Activated CD4-positive, alpha-beta T cell treated with anti-CD3 and anti-CD28 coated beads, Interleukin-2, Interleukin-4, amounts not matched to agents 100 ng/mL and 50 ng/mL, durations not matched to agents 16 hours and 8 hours (primary cell): ENCODE measurements around the gene CABP2.
"Not testable (repeated sequence)": the region's sequence is repeated elsewhere in the genome, so short reads cannot be mapped to it uniquely, and the experiment has no call there.

ENCODE experiments used
- DNase-seq: peaks from one replicate; pipeline ENCODE4 v3.0.0-alpha.2; 2020; ENCODE audit warnings: low spot score

Gene CABP2

DNA sequence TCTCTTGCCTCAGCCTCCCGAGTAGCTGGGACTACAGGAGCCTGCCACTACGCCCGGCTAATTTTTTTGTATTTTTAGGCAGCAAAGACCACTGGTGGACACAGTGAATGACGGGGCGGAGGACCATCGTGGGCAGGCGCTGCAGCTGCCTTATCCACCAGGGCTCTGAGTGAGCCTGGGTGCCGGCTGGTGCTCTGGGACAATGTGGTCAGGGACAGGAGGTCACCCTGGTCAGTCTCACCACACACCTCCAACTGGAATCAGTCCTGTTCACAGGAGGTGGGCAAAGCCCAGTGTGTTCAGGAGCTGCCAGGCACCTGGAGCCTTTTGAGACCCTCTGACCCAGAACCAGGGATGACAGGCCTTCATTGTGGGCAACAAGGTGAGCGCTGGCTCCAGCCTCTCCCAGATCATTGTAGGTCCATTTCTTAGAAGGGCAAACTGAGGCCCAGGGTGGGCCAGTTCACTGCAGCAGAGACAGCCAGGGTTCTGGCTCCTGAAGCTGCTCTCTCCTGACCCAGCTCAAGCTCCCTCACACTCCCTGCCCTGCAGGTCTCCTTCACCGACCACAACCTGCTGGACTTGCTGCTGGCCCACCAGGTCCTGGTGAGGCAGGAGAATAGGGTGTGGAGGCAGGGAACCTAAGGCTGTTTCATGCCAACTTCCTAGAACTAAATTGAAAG lies 15.7 kb upstream of the CABP2 start:
- DNase-seq = no peak

DNA sequence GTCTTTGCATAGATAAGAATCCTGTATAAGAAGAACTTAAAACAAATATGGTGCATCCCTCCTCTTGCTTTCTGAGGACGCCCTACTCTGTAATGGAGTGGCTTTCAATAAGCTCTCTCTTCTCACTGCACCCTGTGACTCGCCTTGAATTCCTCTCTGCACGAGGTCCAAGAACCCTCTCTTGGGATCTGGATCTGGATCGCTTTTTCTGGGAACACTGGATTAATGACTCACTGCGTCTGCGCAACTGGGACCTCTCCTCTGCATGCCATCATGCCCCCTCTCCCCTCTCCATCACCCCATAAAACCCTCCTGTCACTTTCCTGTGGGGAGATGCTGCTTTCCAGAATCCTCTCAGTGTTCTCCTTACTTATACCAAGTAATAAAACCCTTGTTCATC lies 15.1 kb upstream of the CABP2 start:
- DNase-seq = no peak

DNA sequence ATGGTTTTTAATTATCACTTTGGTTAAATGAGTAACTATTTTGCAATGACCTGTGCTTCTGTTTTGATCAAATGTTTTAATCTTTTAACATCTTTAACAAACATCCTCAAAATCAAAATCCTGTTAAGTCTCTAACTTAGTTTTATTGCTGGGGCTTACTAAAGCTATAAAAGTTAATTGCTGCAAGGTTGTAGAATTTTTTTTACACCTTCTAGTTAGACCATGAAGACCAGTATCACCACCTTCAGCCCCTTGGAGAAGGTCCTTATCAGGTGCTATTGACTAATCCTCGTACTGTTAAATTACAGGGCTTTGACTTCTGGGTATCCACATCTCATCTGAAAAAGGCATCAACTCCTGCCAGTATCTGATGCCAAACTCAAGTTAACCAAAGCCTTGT lies 12.3 kb upstream of the CABP2 start:
- DNase-seq = no peak

DNA sequence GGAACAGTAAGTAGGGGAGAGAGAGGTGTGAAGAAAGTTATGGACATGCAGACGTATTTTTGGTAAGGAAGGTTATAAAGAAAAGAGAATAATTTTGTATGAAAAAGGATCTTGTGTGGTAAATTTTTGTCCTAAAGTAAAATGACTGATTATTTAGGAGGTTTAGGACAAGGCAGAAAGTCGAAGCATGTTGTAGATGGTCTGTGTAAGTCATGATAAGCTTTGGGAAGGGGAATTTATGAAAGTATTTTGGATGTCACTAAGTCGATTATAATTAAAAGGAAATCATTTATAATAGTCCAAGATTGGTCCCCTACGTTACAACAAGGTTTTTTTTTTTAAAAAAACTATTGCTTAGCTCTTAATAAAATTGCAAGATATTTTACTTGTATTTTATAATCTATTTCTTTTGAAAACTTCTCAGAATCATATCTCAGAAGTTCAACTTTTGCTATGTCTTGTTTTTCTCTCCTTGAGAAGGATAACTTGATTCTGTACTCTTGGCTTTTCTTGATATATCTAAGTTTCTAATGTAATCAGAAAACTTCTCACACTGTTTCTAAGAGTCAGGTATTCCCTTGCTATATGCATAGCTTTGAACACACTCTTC lies 10.9 kb upstream of the CABP2 start:
- DNase-seq = no peak

DNA sequence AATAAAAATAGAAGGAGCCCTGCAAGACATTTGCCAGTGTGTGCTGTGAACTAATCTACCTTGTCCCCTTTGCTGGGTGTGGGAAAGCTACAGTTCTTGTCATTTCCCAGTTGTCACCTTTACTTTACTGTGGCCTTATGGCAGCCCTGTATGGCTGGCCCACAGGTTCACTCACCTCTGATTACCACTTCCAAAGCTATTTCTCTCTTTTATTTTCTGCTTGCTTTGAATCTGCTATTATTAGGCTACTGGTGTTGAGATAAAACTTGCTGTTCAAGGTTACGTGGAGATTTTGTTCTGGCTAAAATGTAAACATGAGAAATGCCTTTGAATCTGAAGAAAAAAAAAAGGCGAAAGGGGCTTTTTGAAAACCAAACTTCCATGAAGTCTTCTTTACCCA lies 9.6 kb upstream of the CABP2 start:
- DNase-seq = no peak

DNA sequence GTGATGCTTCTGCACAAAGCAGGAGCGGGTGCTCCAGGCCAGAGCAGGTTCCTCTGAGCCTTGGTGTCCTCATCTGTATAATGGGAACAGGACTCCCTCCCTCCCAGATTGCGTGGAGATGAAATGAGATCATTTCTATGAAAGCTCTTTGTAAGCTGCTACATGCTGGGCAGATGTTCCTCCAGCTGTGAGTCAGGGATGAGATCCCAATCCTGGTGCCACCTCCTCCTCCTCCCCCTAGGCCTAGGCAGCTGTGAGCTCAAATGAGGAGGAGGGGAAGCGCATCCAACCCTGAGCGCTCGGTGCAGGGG lies 7.0 kb upstream of the CABP2 start:
- DNase-seq = no peak

DNA sequence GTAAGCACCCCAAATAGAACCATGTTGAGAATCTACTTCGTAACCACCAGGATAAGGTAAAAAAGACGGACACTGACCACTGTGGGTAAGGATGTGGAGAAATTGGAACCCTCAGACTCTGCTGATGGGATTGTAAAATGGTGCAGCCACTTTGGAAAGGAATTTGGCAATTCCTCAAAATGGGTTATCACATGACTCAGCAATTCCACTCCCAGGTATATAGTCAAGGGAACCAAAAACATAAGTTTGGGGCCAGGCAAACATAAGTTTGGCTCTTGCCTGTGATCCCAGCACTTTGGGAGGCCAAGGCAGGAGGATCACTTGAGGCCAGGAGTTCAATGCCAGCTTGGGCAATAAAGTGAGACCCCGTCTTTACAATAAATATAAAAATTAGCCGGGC lies 5.1 kb upstream of the CABP2 start:
- DNase-seq = no peak

DNA sequence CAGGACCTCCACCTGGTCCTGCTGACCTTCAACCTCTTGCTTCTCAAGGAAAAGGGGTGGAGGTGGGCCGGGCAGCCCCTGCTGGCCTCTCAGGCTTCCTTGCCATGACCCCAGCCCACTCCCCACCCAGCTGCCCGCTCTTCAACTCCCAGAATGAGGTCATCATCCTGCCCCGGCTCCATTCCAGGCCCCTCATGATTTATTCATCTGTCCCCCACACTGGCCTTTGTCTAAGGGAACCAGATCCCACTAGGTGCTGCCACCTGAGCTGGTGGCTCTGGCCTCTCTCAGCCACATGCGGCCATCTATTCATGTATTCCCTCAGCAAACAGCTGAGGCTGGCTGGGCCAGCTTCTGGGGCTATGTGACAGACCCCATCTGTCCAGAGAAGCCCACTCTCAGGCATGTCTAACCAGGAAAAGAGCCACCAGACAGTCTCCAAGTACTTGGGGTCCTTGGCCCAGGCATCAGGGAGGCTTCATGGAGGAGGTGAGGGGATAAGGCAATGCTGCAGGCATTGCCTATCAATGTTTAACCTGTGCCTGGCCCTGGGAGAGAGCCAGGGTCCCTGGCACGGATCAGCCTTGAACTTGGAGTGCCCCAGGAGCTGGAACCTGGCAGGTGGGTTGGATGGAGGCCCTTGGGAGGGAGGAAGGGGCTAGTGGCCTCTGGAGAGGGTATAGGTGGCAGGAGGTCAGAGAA lies 2.2 kb upstream of the CABP2 start:
- no peak for DNase-seq

DNA sequence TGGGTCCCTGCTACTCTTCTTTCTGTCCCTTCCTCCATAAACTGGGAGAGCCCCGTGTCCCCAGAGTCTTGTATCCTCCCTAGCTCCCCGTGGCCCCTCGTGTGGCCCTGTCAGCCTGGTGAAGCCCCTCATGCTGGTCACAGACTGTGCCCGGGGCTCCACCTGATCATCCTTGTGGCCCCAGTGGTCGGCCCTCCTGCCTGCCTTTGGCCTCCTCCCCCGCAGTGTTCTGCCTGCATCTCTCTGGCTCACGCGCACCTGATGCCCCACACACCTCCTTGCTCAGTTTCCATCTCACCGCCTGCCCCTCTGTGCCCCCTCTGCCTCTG lies 1.2 kb upstream of the CABP2 start:
- DNase-seq = no peak

DNA sequence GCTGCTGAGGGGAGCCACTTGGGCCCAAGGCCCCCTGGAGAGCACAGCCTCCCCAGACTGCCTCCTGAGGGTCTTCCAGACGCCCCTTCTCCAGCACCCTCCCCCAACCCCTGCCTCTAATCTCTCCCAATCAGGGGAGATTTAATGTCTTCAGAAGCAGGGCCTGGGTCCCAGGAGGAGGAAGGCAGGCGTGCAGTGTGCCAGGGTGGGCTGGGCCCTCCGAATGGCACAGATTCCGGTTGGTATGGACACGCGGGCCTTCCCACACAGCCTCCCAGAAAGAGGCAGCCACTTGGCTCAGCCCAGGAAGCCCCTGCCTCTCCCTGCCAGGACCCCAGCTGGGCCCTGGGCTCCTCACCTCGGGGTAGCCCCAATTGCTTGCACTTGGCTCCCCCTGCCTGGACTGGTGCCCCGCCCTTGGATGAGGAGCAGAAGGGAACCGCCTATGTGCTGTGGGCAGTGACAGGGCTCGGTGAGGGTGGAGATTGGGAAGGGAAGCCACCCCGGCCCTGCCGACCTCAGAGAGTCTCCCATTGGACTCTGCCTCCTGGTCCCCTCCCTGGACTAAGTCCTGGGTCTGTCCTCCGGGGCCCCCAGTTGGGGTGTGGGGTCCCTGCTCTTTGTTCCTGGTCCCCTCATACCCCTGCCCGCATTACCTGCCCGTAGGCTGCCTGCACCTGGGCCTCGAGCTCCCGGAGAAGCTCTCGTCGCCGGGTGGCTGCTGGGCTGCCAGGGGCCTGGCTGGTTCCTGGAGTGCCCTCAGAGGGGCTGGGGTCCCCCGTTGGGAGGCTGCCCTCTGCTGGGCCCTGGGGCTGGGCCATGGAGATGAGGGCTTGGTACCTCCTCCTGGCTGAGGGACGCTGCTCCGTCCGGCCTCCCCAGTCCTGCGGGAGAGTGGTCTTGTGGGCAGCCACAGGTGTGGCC lies 572 bp upstream of the CABP2 start:
- no peak for DNase-seq

DNA sequence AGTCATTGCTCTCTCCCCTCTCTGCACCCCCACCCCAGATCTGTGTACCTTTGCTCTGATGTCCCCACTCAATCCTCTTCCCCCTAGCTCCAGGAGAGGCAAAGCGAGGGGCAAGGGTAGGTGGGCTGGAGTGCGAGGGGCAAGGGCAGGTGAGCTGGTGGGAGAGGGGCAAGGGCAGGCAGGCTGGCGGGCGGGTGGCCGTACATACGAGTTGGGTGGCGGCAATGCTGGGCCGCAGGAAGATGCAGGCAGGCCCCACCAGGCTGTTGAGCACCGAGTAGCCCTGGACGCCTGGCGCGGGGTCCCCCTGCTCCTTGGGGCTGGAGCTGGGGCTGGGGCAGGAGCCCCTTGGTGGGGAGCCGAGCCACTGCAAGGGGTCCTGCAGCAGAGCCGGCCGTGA lies 908 bp downstream of the CABP2 start:
- DNase-seq = no peak

DNA sequence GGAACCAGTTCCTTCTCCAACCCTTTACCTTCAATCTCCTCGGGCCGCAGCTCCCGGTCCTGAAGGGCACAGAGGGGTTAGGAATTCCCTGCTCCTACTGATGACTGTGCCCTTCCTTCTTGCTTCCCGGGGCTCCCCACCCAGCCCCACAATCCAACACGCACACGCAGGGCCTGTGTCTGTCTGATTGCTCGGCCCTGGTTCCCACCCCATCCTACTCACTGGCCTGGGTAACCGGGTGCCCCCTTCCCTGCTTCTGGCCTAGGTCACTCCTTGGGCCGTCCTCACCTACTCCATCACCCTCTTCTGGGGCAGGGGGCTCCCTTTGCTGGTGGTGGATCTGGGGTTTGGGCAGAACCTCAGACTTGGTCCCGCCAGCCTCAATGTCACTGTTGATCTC lies 1.3 kb downstream of the CABP2 start:
- DNase-seq = no peak

DNA sequence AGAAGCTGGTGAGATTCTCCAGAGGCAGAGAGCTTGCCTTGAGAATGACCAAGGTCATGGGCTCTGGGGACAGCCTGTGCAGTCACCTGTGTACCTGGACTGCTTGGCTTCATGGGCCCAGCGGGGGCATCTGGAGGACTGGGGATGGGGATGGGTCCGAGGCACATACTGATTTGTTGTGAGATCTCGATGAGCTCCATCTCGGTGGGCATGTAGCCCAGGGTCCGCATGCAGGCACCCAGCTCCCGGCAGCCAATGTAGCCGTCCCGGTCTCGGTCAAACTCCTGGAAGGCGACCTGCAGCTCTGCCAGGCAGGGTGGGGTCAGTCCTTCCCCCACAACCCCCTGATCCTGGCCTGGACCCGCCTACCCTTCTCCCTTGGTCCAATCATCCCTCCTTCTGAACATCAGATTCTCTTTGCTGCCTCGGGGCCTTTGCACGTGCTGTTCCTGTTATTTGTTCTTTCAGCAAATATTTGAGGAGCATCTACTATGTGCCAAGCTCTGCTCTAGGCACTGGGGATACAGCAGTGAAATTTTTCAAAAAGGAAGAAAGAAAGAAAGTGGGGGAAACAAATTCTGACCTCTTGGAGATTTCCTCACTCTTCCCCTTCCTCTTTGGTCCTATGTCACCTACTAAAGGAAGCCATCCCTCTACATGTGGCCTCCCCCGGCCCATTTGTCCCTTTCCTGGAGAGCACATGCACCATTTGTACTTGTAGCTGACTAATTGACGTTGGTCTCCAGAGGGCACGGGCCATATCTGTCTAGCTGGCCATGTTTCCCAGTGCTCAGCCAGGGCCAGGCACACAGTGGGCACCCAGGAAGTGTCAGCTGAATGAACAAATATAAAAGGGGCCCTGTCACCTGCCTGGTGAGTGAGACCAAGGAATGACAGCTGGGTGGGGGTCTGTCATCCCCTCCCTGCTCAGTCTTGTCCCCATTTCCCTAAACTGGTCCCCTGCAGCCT lies 2.1 kb downstream of the CABP2 start:
- no peak for DNase-seq

DNA sequence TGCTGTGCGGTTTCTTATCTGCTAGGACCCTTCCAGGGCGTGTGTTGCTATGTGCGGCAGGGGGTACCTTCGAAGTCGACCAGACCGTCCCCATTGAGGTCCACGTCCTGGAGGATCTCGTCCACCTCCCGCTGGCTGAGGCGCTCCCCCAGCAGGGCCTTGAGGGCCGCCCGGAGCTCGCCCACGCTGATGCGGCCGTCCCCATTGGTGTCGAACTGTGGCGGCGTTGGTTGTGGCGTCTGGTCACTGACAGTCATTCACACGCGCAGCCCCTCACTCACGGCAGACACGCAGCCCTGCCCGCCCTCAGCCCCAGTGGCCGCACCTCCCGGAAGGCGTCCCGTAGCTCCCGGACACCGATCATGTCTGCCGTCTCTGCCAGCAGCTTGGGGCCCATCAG lies 3.5 kb downstream of the CABP2 start:
- DNase-seq = no peak

DNA sequence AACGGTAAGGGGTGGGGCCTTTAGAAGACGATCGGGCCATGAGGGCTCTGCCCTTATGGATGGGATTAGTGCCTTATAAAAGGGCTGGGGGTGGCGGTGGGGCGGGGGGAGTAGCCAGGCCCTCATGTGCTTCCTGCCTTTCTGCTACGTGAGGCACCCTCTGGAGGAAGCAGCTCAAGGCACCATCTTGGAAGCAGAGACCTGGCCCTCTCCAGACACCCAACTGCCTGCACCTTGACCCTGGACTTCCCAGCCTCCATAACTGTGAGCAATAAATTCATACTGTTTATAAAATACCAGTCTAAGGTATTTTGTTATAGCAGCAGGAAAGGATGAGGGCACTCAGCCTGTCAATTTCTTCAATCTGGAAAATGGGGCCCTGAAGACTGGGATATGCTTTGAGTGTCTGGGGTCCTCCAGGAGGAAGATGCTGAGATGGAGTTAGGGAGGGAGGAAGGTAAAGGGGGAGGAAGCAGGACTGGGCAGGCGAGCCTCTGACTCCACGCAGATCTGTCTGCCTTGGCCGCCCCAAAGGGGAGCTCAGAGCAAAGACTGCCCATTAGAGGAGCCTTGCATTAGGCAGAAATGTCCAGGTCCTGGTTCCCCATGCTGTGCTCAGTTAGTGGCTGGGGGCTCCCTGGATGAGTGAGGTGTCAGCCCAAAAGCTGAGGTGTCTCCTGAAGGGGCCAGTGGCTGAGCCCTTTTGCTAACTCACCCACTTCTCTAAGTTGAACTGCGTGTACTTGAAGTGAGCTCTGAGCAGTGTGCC lies 5.3 kb downstream of the CABP2 start:
- no peak for DNase-seq

DNA sequence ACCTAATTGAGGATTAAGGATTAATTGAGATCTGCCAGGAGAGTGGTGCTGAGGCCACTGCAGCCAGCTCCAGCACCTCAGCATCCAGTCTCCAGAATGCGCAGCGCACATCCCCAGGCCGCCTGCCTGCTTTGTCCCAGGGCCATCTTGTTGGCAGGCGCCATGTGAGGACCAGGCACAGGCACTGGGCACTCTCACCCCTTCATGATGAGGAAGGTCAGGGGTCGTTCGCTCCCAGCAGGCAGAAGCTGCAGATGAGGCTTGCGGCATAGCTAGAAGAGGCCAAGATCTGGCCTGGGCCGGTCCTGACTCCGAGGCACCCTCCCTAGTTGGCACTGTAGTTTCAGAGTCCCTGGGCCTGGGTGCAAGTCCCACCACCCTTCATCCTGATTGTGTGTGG lies 6.4 kb downstream of the CABP2 start:
- DNase-seq = no peak

DNA sequence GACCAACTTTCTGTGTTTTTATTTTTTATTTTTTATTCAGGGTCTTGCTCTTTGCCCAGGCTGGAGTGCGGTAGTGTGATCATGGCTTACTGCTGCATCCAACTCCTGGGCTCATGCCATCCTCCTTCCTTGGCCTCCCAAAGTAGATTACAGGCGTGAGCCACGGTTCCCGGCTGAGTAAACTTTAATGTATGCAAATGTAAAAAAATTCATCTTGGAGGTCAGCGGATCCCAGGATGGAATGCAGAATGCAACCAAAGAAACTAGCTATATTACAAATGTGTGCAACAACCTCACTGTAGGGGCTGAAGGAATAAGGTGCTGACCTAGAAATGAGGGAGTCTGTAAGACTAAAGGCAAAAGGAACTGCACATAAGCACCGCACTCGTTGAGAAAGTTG lies 9.1 kb downstream of the CABP2 start:
- no peak for DNase-seq

DNA sequence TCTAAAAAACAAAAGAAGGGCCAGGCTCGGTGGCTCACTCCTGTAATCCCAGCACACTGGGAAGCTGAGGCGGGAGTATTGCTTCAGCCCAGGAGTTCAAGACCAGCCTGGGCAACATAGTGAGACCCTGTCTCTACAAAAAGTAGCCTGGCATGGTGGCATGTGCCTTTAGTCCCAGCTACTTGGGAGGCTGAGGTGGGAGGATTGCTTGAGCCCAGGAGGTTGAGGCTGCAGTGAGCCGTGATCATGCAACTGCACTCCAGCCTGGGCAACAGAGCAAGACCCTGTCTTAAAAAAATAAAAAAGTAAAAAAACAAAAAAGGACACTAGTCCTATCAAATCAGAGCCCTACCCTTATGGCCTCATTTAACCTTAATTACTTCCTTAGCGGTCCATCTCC lies 11.7 kb downstream of the CABP2 start:
- DNase-seq = not testable (repeated sequence)

DNA sequence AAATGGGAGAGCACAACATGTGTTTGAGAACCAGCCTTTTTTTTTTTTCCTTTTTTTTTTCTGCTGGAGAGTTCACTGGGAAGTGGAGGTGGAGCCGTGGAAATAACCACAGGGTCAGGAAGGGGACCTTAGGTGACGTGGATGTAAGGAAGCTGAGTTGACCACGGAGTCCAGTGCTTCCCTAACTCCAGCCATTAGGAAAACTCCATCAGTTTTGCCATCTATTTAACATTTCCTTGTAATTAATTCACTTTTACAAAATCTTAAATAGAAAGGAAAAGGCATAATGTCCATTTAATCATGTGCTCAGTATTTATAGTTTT lies 13.3 kb downstream of the CABP2 start:
- no peak for DNase-seq

DNA sequence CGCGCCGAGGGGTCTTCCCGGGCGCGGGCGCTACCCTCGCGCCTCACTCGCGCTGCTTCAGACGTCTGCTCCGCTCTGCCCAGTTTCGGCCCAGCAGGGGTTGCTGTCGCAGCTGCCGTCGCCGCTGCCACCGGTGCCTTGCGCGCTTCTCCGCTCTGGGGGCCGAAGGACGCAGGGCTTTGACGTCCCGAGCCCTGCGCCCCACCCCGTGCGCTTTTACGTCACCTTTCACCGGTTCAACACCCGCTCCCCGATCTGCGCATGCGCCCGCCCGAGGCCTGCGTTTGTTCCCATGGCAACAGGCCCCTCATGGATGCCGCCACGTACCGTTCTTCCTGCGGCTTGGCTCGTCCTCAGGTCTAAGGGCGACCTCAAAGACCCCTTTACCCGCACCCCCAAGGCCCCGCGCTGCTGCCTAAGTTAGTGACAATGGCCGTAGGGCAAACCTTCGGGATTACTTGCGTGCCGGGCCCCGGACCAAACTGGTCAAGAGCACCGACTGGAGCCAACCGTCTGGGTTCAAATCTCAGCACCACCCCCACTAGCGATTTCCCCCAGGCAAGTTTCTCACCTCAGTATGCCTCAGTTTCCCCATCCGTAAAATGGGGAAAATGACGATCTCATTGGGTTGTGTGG lies 14.6 kb downstream of the CABP2 start:
- DNase-seq = peak; percentile 99
